GM21360 (cell line): ENCODE data around the gene HBA1.
"Not testable (repeated sequence)": the region's sequence is repeated elsewhere in the genome, so short reads cannot be mapped to it uniquely, and the experiment has no call there.

ENCODE experiments used
- ATAC-seq: cut with Tn5 transposase; IDR thresholded peaks from one replicate; pipeline ENCODE4 v1.9.1; 2021; ENCODE audit warnings: mild to moderate bottlenecking, moderate library complexity; ENCODE audit not compliant: unreplicated experiment

The HBA1 gene

DNA sequence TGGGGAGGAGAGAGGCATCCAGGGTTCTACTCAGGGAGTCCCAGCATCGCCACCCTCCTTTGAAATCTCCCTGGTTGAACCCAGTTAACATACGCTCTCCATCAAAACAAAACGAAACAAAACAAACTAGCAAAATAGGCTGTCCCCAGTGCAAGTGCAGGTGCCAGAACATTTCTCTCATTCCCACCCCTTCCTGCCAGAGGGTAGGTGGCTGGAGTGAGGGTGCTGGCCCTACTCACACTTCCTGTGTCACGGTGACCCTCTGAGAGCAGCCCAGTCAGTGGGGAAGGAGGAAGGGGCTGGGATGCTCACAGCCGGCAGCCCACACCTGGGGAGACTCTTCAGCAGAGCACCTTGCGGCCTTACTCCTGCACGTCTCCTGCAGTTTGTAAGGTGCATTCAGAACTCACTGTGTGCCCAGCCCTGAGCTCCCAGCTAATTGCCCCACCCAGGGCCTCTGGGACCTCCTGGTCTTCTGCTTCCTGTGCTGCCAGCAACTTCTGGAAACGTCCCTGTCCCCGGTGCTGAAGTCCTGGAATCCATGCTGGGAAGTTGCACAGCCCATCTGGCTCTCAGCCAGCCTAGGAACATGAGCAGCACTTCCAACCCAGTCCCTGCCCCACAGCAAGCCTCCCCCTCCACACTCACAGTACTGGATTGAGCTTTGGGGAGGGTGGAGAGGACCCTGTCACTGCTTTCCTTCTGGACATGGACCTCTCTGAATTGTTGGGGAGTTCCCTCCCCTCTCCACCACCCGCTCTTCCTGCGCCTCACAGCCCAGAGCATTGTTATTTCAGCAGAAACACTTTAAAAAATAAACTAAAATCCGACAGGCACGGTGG lies 2.3 kb upstream of the HBA1 start:
- not testable (repeated sequence) for ATAC-seq

DNA sequence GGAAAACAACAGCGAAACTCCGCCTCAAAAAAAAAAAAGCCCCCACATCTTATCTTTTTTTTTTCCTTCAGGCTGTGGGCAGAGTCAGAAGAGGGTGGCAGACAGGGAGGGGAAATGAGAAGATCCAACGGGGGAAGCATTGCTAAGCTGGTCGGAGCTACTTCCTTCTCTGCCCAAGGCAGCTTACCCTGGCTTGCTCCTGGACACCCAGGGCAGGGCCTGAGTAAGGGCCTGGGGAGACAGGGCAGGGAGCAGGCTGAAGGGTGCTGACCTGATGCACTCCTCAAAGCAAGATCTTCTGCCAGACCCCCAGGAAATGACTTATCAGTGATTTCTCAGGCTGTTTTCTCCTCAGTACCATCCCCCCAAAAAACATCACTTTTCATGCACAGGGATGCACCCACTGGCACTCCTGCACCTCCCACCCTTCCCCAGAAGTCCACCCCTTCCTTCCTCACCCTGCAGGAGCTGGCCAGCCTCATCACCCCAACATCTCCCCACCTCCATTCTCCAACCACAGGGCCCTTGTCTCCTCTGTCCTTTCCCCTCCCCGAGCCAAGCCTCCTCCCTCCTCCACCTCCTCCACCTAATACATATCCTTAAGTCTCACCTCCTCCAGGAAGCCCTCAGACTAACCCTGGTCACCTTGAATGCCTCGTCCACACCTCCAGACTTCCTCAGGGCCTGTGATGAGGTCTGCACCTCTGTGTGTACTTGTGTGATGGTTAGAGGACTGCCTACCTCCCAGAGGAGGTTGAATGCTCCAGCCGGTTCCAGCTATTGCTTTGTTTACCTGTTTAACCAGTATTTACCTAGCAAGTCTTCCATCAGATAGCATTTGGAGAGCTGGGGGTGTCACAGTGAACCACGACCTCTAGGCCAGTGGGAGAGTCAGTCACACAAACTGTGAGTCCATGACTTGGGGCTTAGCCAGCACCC lies 1.2 kb upstream of the HBA1 start:
- no peak for ATAC-seq

DNA sequence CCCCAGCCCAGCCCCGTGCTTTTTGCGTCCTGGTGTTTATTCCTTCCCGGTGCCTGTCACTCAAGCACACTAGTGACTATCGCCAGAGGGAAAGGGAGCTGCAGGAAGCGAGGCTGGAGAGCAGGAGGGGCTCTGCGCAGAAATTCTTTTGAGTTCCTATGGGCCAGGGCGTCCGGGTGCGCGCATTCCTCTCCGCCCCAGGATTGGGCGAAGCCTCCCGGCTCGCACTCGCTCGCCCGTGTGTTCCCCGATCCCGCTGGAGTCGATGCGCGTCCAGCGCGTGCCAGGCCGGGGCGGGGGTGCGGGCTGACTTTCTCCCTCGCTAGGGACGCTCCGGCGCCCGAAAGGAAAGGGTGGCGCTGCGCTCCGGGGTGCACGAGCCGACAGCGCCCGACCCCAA lies 474 bp upstream of the HBA1 start:
- not testable (repeated sequence) for ATAC-seq

DNA sequence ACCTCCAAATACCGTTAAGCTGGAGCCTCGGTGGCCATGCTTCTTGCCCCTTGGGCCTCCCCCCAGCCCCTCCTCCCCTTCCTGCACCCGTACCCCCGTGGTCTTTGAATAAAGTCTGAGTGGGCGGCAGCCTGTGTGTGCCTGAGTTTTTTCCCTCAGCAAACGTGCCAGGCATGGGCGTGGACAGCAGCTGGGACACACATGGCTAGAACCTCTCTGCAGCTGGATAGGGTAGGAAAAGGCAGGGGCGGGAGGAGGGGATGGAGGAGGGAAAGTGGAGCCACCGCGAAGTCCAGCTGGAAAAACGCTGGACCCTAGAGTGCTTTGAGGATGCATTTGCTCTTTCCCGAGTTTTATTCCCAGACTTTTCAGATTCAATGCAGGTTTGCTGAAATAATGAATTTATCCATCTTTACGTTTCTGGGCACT lies 928 bp downstream of the HBA1 start:
- no peak for ATAC-seq

DNA sequence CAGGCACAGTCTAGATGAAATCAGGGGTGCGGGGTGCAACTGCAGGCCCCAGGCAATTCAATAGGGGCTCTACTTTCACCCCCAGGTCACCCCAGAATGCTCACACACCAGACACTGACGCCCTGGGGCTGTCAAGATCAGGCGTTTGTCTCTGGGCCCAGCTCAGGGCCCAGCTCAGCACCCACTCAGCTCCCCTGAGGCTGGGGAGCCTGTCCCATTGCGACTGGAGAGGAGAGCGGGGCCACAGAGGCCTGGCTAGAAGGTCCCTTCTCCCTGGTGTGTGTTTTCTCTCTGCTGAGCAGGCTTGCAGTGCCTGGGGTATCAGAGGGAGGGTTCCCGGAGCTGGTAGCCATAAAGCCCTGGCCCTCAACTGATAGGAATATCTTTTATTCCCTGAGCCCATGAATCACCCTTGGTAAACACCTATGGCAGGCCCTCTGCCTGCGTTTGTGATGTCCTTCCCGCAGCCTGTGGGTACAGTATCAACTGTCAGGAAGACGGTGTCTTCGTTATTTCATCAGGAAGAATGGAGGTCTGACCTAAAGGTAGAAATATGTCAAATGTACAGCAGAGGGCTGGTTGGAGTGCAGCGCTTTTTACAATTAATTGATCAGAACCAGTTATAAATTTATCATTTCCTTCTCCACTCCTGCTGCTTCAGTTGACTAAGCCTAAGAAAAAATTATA lies 1.6 kb downstream of the HBA1 start:
- ATAC-seq, result no peak

DNA sequence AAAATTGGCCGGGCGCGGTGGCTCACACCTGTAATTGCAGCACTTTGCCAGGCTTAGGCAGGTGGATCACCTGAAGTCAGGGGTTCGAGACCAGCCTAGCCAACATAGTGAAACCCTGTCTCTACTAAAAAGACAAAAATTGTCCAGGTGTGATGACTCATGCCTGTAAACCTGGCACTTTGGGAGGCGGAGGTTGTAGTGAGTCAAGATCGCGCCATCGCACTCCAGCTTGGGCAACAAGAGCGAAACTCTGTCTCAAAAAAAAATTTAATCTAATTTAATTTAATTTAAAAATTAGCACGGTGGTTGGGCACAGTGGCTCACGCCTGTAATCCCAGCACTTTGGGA lies 2.2 kb downstream of the HBA1 start:
- ATAC-seq, result no peak

DNA sequence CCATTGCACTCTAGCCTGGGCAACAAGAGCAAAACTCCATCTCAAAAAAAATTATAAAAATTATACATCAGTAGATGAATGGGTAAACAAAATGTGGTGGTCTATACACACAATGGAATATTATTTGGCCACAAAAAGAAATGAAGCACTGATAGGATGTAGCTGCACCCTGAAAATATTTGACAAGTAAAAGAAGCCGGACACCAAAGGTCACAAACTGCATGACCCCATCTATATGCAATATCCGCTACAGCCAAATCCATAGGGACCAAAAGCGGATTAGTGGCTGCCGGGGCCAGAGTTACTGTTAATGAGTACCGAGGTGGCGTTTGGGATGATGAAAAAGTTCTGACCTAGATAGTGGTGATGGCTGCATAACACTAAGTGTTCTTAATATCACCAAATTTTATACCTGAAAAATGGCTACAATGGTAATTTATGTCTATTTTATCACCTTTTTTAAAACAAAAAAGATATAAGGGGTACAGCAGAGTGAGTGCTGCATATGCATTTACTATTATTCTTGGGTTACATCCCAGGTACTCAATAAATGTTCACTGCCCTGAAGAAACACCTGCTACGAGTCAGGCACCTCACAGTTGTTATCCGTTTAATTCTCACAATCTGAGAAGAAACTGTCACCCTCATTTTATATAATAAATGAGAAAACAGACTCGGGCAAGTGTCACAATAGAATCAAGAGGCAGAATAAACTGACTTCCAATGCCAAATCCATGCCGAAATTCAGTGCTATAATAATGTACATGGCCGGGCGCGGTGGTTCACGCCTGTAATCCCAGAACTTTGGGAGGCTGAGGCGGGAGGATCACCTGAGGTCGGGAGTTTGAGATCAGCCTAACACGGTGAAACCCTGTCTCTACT lies 3.0 kb downstream of the HBA1 start:
- no peak for ATAC-seq

DNA sequence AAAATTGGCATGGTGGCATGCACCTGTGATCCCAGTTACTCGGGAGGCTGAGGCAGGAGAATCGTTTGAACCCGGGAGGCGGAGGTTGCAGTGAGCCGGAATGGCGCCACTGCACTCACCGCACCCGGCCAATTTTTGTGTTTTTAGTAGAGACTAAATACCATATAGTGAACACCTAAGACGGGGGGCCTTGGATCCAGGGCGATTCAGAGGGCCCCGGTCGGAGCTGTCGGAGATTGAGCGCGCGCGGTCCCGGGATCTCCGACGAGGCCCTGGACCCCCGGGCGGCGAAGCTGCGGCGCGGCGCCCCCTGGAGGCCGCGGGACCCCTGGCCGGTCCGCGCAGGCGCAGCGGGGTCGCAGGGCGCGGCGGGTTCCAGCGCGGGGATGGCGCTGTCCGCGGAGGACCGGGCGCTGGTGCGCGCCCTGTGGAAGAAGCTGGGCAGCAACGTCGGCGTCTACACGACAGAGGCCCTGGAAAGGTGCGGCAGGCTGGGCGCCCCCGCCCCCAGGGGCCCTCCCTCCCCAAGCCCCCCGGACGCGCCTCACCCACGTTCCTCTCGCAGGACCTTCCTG lies 3.7 kb downstream of the HBA1 start, which contains the start of gene HBQ1:
Gene HBQ1 (plus strand): TSS at position 359 of the 575 bp plus-strand sequence. CDS start 28 bp downstream, at position 387.
- no peak for ATAC-seq

DNA sequence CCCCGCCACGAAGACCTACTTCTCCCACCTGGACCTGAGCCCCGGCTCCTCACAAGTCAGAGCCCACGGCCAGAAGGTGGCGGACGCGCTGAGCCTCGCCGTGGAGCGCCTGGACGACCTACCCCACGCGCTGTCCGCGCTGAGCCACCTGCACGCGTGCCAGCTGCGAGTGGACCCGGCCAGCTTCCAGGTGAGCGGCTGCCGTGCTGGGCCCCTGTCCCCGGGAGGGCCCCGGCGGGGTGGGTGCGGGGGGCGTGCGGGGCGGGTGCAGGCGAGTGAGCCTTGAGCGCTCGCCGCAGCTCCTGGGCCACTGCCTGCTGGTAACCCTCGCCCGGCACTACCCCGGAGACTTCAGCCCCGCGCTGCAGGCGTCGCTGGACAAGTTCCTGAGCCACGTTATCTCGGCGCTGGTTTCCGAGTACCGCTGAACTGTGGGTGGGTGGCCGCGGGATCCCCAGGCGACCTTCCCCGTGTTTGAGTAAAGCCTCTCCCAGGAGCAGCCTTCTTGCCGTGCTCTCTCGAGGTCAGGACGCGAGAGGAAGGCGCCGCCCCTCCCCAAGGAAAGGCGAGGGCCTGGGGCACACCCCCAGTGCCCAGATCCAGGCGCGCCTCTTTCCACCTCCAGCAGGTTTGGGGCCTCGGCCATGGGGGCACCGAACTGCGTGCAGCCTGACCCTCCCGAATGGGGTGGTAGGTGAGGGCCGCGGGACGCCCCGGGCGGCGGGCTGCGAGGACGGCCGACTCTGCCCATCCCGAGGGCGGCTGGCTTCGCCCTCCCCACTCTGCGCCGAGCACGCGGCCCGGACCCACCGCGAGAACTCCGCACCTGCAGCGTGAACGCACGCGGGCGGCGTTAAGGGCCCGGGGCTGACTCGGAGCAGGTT lies 4.4 kb downstream of the HBA1 start:
- no peak for ATAC-seq

DNA sequence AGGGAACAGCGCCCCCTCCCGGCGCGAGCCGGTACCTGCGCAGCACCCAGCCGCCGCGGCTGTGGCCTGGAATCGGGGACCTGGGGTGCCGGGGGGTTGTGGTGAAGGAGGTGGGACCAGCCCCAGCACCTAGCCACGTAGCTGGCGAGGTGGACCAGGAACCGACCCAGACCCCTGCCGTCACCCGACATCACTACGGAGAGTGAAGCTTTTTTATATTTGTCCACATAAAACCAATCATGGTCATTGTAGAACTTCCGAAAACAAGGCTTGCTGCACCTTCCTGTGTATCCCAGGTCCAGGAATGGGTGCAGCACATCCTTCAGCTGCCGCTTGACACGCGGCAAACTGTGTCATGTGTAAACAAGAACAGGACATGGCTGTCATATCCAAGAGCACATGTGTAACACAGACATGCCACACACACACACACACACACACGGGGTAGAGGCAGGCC lies 5.1 kb downstream of the HBA1 start:
- no peak for ATAC-seq

DNA sequence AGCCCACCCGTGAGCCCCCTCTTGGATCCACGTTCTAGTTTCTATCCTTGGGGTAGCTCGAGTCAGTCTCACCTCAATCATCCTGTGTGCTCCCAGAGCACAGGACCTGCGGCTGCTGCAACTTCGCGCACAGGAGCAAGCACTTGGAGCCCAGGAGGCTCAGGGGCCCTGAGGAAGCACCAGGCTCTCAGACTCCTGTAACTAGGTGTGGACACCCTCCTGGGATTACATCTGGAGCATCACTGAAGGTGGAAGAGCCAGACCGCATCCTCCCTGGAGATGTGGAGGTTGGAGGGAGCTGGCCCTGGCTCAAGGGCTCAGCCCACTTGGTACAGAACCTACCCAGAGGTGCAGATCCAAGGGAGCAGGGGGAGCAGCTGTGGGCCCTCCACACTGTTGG lies 6.5 kb downstream of the HBA1 start:
- no peak for ATAC-seq

DNA sequence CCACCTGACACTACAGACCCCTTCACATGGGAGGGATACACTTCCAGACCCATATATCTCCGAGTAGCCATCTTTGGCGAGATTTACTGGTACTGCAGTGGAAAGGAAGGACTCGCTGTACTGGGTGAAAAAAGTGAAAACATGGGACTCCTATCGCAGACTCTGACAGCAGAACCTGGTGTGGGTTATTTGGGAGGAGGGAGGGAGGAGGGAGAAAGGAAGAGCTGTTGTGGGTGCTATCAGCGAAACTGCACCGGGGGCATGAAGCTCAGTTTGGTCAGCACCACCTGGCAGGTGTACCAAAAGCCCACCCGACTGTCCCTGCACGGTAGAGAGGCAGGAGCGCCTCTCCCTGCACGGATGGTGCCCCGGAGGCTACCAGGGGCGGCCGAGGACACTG lies 8.7 kb downstream of the HBA1 start:
- no peak for ATAC-seq

DNA sequence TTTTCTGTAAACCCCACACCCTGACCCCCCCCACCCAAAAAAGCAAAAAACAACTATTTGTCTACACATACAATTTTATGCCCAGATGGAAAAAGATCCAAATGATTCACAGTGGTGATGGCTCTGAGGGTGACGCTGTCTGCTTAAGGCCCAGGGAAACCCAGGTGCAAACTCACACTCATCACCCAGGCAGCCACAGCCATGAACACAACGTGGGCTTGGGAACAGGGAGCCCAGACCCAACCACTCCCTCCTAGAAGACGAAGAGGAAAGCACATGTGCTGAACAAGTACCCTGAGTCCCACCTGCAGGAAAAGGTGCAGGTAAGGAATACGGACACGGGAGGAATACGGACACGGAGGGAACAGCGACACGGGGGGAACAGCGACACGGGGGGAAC lies 9.2 kb downstream of the HBA1 start:
- no peak for ATAC-seq

DNA sequence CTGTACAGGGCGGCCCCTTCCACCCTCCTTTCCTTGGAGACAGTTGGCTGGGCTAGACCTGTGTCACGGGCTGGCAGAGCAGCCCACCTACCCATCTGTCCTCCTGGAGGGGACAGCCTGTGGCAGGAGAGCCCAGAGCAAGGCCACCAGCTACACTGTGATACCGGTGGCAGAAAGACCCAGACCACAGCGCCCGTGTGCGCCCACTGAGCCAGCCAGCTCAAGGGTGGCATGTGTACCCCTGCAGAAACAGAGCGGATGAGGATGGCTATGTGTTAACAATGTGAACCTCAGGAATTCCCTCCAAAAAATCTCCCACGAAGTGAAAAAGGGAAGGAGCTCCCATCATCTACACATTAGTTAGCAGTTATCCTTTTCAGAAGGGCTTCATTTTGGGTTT lies 10.8 kb downstream of the HBA1 start:
- no peak for ATAC-seq

DNA sequence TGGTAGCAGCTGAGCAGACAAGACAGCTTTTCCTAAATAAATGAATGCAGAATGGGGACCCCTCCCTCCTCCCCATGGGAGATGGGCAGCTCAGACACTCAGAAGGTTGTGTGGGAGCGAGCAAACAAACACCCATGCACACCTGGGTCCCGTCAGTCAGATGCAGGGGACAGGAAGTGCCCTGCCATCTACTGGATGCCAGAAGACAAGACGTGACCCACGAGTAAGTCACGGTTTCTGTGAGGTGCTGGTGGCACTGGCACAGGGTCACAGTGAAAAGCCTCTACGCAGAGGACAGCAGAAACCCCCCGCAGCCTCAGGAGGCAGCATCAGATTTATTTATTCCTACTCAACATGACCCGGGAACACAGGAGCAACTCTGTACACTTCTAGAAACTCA lies 12.2 kb downstream of the HBA1 start:
- ATAC-seq, result no peak

DNA sequence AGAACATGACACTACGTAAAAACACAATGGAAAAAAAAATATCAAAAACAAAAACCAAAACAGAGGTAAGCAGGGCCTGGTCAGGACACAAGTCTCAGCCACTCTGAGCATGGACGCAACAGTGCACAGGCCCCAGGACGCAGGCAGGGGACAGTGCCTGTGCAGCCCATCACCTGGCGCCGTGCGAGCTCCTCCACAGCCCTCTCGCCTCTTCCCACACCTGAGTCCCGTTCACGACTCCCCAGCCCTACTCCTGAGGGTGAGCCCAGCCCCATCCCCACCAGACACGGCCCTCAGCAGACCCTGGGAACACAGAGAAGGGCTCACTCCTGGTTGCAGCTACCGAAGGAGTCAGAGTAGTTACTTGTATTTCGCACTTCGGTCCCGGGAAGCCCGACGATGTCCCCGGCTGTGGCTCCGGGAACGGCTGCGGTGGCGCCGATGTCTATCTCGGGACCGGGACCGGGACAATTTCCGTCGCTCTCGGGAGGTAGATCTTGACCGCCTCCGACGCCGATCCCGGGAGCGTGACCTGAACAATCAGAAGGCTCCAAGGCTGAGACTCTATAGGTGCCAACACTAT lies 13.2 kb downstream of the HBA1 start:
- no peak for ATAC-seq

DNA sequence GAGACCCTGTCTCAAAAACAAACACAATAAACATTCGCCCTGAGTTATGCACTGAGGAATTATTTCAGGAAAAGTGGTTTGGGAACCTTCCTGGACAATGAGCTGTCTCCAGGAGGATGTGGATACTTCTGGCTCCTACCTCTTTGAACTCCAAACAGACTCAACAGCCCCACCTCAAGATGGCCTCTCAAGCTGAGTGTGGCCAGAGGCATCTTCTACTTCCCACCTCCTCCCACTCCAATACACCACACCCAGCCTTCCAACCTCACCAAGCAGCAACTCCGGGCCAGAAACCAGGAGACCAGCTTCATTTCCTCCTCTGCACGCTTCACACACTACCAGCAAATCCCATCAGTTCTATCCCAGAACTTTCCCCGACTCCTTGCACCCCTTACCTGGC lies 15.4 kb downstream of the HBA1 start:
- no peak for ATAC-seq

DNA sequence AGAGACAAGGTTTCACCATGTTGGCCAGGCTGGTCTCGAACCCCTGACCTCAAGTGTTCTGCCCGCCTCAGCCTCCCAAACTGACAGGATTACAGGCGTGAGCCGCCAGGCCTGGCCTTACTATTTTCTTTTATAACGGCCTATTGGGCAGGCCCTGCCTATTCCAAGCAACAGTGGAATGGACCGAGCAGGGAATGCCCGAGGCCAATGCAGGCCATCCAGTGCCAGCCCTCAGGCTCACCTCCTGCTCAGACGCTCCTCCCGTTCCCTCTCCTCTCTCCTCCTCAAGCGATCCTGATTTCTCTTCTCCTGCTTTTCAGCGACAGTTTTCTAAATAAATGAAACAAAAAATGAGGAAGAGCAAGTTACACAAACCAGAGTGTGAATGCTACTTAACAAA lies 16.2 kb downstream of the HBA1 start:
- no peak for ATAC-seq

DNA sequence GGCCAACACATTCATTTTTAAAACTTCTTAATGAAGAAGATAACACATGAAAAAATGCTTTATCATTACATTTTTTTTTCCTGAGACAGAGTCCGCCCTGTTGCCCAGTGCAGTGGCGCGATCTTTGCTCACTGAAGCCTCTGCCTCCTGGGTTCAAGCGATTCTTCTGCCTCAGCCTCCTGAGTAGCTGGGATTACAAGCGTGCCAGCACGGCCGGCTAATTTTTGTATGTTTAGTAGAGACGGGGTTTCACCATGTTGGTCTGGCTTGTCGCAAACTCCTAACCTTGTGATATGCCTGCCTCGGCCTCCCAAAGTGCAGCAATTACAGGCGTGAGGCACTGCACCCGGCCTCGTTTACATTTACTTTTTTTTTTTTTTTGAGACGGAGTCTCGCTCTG lies 17.0 kb downstream of the HBA1 start:
- ATAC-seq, result no peak
